Adipocyte (in vitro differentiated cells): ENCODE results near the gene S1PR5.
"Not testable (repeated sequence)": the region's sequence is repeated elsewhere in the genome, so short reads cannot be mapped to it uniquely, and the experiment has no call there.

ENCODE experiments used
- DNase-seq: peaks from one replicate; pipeline ENCODE4 v3.0.0-alpha.2; 2015; ENCODE audit warnings: low read depth
- H3K27me3 ChIP-seq: replicated peaks from 2 replicates; pipeline ENCODE4 v1.7.0; 2013; ENCODE audit warnings: mild to moderate bottlenecking, low read length, moderate library complexity; ENCODE audit not compliant: control insufficient read depth, insufficient read depth
- H3K36me3 ChIP-seq: 2 replicates; pipeline ENCODE4 v1.7.0; 2013; ENCODE audit warnings: low read length, mild to moderate bottlenecking, moderate library complexity; ENCODE audit not compliant: control insufficient read depth, insufficient read depth, severe bottlenecking
- H3K4me1 ChIP-seq: 2 replicates; pipeline ENCODE4 v1.7.0; 2013; ENCODE audit warnings: mild to moderate bottlenecking, low read length, moderate library complexity; ENCODE audit not compliant: control insufficient read depth, insufficient read depth
- H3K4me3 ChIP-seq: 2 replicates; pipeline ENCODE4 v1.7.0; 2013; ENCODE audit warnings: mild to moderate bottlenecking, low read length, moderate library complexity
- H3K9ac ChIP-seq: 2 replicates; pipeline ENCODE4 v1.7.0; 2013; ENCODE audit warnings: mild to moderate bottlenecking, low read length, moderate library complexity
- H3K9me3 ChIP-seq: 2 replicates; pipeline ENCODE4 v1.7.0; 2013; ENCODE audit warnings: mild to moderate bottlenecking, low read length, moderate library complexity; ENCODE audit not compliant: control insufficient read depth

S1PR5 gene

DNA sequence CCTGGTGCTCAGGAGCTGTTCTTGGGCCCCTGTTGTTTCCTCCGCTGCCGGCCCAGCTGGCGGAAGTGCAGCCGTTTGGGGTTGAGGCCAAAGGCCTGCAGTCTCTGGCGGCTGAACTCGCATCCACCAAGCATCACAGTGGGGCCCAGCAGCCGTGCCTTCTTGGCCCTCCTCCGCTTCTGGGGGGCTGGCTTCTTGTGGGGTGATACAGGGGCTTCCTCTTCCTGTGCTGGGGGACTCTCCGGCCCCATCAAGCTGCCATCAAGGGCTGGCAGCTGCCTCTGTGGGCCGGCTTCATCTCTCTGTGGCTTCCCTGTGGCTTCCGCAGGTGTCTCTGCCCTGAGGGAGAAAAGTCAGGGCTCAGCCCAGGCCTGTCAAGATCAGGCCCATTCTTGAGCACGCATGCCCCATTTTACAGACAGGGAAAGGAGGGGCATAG is 36.7 kb upstream of the S1PR5 start:
- no peak overlapping the region for H3K4me3 ChIP-seq
- no peaks in the 10 kb centered on the region for H3K4me1 ChIP-seq
- H3K9ac ChIP-seq = no peak overlapping the region
- H3K9me3 ChIP-seq = no peaks in the 10 kb centered on the region
- H3K36me3 ChIP-seq = peaks cover 75% of the 10 kb centered on the region
- H3K27me3 ChIP-seq = no peaks in the 10 kb centered on the region
- DNase-seq = no peak

DNA sequence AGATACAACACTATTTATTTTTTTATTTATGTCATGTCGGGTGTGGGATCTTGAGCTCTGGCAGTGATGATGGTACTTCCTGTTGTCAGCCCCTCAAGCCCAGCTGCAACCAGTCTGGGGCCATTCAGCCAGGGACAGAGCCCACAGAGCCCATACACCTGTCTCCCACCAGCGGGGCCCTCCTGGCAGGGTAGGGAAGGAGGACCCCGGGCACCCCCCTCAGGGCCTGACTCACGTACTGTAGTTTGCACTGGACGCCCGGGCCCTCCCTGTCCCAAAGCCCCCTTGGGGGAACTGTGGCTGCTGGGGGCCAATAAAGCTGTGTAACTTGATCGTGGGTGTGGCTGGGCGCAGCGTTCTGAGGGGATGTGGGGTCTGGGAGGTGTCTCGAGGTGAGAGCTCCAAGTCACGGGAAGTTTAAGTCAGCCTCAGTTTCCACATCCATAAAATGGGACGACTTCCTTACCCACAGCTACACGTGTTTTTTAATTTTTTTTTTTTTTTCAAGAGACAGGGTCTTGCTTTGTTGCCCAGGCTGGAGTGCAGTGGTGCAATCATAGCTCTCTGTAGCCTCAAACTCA is 35.9 kb upstream of the S1PR5 start:
- Histone ChIP-seq H3K27me3 (no peaks in the 10 kb centered on the region), H3K9ac (no peak overlapping the region), H3K4me3 (no peak overlapping the region), H3K36me3 (peaks cover 77% of the 10 kb centered on the region), H3K4me1 (no peaks in the 10 kb centered on the region), H3K9me3 (no peaks in the 10 kb centered on the region)
- no peak for DNase-seq

DNA sequence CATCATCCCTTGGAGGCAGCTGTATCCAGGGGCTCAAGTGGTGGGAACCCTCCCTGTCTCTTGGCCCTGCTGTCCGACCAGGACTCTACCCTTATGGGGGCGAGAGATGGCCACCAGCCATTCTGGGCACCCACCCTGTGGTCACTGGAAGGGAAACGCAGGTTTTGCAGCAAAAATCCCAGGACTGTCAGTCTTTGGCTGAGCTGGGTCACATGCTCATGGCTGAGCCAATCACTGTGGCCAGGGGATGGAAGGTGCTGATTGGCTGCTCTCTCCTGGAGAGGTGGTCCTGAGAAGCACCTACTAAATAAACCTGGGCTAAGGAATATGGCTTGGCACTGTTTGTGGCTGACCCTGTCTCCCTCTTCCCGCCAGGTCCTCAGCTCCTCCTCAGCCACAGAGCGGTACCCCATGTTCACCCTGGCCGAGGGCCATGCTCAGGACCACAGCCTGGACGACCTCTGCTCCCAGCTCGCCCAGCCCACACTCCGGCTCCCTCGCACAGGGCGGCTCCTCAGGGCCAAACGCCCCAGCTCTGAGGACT is 35.3 kb upstream of the S1PR5 start:
- Histone ChIP-seq H3K36me3 (peaks cover 72% of the 10 kb centered on the region), H3K4me1 (no peaks in the 10 kb centered on the region), H3K27me3 (no peaks in the 10 kb centered on the region), H3K4me3 (no peak overlapping the region), H3K9me3 (no peaks in the 10 kb centered on the region), H3K9ac (no peak overlapping the region)
- DNase-seq = peak; percentile 22

DNA sequence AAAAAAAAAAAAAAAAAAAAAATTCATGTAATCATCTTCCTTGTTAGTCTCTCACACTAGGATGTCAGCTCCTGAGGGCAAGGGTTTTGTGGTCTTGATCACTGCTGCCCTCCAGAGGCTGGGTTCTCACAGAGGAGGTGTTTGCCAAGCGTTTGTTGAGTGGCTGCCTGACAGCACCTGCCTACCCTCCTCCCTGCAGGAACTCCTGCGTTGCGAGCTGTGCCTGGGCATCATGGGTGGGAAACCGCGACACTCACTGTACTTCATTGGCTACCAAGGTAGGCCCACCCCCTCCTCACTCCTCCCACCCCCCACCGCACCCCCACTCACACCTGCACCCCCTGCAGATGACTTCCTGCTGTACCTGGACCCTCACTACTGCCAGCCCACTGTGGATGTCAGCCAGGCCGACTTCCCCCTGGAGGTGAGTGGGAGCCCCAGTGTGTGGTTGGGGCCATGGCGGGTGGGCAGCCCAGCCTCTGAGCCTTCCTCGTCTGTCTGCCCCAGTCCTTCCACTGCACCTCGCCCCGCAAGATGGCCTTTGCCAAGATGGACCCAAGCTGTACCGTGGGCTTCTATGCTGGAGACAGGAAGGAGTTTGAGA is 34.6 kb upstream of the S1PR5 start:
- Histone ChIP-seq H3K4me3 (no peak overlapping the region), H3K27me3 (no peaks in the 10 kb centered on the region), H3K9ac (no peak overlapping the region), H3K4me1 (no peaks in the 10 kb centered on the region), H3K36me3 (peaks cover 72% of the 10 kb centered on the region), H3K9me3 (no peaks in the 10 kb centered on the region)
- DNase-seq = peak; percentile 36

DNA sequence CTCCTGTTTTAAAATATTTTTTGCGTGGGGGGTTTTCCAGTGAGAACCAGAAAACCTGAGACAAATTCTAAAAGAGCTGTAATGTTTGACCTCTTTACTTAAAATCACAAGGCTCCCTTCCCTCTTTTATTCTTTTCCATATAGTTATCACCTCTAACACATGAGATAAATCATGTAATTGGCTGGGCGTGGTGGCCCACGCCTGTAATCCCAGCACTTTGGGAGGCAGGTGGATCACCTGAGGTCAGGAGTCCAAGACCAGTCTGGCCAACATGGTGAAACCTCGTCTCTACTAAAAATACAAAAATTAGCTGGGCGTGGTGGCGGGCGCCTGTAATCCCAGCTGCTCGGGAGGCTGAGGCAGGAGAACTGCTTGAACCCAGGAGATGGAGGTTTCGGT is 33.8 kb upstream of the S1PR5 start:
- not testable (repeated sequence) for H3K4me1 ChIP-seq, H3K9me3 ChIP-seq, H3K27me3 ChIP-seq, H3K4me3 ChIP-seq, DNase-seq, H3K9ac ChIP-seq
- H3K36me3 ChIP-seq = peaks cover 65% of the 10 kb centered on the region

DNA sequence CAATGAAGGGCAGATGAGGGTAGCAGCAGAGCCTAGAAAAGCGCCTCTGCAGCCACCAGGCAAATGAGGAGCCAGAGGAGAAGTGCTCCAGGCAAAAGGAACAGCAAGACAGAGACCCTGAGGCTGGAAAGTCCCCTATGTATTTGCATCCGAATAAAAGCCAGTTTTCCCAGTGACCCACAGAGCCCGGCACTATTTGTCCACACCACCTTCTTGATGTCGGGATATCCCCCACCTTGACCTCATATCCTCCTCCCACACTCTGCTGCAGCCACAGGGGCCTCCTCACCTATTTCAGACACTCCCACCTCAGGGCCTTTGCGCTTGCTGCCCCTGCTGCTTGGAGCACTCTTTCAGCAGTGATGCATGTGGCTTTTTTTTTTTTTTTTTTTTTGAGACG is 33.1 kb upstream of the S1PR5 start:
- peaks cover 58% of the 10 kb centered on the region for H3K36me3 ChIP-seq
- DNase-seq = no peak
- no peaks in the 10 kb centered on the region for H3K9me3 ChIP-seq
- H3K4me3 ChIP-seq = no peak overlapping the region
- no peaks in the 10 kb centered on the region for H3K27me3 ChIP-seq
- H3K9ac ChIP-seq = no peak overlapping the region
- no peaks in the 10 kb centered on the region for H3K4me1 ChIP-seq

DNA sequence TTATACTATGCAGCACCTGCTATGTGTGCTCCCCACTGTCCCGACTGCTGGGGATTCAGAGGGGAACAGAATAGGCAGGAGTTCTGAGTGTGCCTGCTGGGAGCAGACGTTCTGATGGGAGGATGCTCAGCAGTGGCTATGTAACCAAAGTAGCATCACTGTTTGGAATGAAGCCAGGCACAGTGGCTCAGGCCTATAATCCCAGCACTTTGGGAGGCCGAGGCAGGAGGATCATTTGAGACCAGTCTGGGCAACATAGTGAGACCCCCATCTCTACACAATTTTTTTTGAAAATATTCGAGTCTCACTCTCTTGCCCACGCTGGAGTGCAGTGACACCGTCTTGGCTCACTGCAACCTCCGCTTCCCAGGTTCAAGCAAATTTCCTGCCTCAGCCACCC is 32.5 kb upstream of the S1PR5 start:
- Histone ChIP-seq H3K4me3 (no peak overlapping the region), H3K9me3 (no peaks in the 10 kb centered on the region), H3K4me1 (peaks cover 5% of the 10 kb centered on the region), H3K9ac (no peak overlapping the region), H3K27me3 (no peaks in the 10 kb centered on the region), H3K36me3 (peaks cover 53% of the 10 kb centered on the region)
- no peak for DNase-seq

DNA sequence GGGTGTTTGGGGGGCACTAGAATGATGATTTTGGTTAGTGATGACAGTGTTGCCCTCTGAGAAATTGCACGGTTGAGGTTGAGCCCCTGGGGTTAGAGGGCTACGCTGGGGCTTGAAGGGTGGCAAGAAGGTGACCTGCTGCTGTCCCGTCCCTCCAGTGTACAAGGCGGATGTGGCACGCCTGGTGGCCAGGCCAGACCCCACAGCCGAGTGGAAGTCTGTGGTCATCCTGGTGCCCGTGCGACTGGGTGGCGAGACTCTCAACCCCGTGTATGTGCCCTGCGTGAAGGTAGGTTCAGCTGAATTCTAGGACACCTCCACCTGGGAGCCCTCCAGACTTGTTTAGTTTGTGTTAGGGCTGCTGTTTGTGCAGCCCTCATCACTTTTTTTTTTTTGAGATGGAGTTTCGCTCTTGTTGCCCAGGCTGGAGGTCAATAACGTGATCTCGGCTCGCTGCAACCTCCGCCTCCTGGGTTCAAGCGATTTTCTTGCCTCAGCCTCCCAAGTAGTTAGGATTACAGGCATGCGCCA is 31.6 kb upstream of the S1PR5 start:
- Histone ChIP-seq H3K4me1 (peaks cover 8% of the 10 kb centered on the region), H3K9ac (no peak overlapping the region), H3K36me3 (peaks cover 44% of the 10 kb centered on the region), H3K4me3 (no peak overlapping the region), H3K27me3 (no peaks in the 10 kb centered on the region), H3K9me3 (no peaks in the 10 kb centered on the region)
- no peak for DNase-seq

DNA sequence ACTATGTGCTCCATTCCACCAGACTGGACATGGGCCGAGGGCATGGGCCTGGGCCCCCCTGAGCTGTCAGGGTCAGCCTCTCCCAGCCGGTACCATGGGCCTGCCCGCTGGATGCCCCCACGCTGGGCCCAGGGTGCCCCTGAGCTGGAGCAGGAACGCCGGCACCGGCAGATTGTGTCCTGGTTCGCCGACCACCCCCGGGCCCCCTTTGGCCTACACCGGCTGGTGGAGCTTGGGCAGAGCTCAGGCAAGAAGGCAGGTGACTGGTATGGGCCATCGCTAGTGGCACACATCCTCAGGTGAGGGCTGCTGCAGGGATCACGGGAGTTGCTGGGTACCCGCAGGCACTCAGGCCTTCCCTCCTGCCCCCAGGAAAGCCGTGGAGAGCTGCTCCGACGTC is 29.6 kb upstream of the S1PR5 start:
- no peak for DNase-seq
- Histone ChIP-seq H3K4me3 (no peak overlapping the region), H3K27me3 (no peaks in the 10 kb centered on the region), H3K9me3 (no peaks in the 10 kb centered on the region), H3K9ac (no peak overlapping the region), H3K36me3 (peaks cover 24% of the 10 kb centered on the region), H3K4me1 (peaks cover 8% of the 10 kb centered on the region)

DNA sequence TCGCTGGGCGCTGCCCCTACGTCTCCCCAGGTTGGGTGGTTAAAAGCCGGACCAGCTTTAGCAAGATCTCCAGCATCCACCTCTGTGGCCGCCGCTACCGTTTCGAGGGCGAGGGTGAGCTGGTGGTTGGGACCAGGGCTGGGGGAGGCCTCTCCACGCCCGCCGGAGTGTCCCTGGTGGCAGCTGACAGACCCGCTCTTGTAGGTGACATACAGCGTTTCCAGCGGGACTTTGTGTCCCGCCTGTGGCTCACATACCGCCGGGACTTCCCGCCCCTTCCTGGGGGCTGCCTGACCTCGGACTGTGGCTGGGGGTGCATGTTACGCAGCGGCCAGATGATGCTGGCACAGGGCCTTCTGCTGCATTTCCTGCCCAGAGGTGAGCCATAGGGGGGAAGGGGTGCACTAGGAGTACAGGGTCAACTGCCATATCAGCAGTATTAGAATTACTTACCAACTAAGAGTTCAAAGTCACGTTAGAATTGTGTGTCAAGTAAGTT is 27.6 kb upstream of the S1PR5 start:
- Histone ChIP-seq H3K36me3 (peaks cover 19% of the 10 kb centered on the region), H3K4me3 (peak overlapping the region; percentile 90), H3K4me1 (peaks cover 8% of the 10 kb centered on the region), H3K9me3 (no peaks in the 10 kb centered on the region), H3K9ac (peak overlapping the region; percentile 92), H3K27me3 (peaks cover 3% of the 10 kb centered on the region)
- DNase-seq = no peak

DNA sequence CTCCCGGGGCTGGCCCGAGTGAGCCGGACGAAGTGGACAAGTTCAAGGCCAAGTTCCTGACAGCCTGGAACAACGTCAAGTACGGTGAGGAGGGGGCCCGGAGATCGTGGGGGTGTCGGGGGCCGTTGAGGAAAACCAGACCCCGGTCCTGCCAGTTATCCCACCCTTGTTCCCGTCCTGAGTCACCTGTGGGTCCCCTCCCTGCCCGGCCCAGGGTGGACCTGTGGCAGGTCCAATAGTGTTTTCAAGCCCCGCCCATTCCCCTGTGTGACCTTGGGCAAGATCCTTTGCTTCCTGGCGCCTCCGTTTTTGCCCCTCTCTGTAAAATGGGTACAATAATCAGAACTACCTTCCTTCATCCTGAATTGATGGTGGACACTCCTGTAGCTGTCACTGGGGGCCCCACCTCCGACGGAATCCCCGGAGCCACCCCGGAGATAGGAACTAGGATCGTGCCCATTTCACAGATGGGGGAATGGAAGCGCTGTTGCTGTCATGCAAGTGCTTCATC is 27.1 kb upstream of the S1PR5 start:
- Histone ChIP-seq H3K36me3 (peaks cover 16% of the 10 kb centered on the region), H3K27me3 (peaks cover 3% of the 10 kb centered on the region), H3K9ac (peak overlapping the region; percentile 92), H3K4me1 (peaks cover 8% of the 10 kb centered on the region), H3K4me3 (peak overlapping the region; percentile 90), H3K9me3 (no peaks in the 10 kb centered on the region)
- DNase-seq = peak; percentile 33
